ENCODE data around the gene LLGL1.

DNA sequence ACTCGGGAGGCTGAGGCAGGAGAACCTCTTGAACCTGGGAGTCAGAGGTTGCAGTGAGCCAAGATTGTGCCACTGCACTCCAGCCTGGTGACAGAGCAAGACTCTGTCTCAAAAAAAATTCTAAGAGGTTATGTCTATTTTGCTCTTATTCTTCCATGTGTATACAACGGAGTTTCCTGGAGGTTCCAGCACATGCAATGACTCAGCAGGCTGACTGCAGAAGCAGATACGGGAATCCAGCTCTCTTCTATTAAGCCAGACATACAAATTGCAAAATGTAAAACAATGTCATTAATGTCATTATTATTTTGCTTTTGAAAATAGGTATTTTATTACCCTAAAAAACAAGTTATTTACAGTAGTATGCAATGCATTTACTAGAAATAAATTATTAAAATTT, 53.4 kb downstream of the LLGL1 start:
- TF ChIP-seq MXI1 (conservative IDR thresholded peaks at IDR 0.05; ENCODE audit: poor library complexity, severe bottlenecking) (no peak), CTCF (IDR thresholded peaks at IDR 0.05; ENCODE audit: poor library complexity, severe bottlenecking) (no peak), EZH2 (IDR thresholded peaks at IDR 0.05; ENCODE audit: borderline replicate concordance, insufficient read depth, low read length, poor library complexity, severe bottlenecking) (no peak)

Measured in neural cell (in vitro differentiated cells).